T-cell (primary cell): ENCODE measurements around the gene MRTFB. TPM values are rescaled to one million over a fixed set of nuclear protein-coding genes. Genes with fewer than 3 reads are reported as not detected.

Source experiments
- ATAC-seq, 4 experiments: fragments of 200-7000 bp in 3 of 4; fragments of 150-1000 bp in 1 of 4; cut with Tn5 transposase; replicated peaks in 1 of 4; 1 replicate in 3 of 4; 2 replicates in 1 of 4; pipeline ENCODE4 v1.10.0; 2021; ENCODE audit warnings: moderate library complexity in 3 of 4, mild to moderate bottlenecking in 2 of 4, moderate number of reproducible peaks in 1 of 4
- CTCF ChIA-PET, 2 donors: fragments of 300-600 bp; sonication (Branson Sonifier 250); formaldehyde crosslinking; loops; one replicate each; lab custom pipeline; 2022; ENCODE audit warnings: antibody characterized with exemption in 2 of 2; lab: Charles Lee
- POLR2A ChIA-PET, 2 donors: fragments of 300-600 bp; sonication (Branson Sonifier 250); formaldehyde crosslinking; loops; one replicate each; lab custom pipeline; 2022; ENCODE audit warnings: antibody characterized with exemption in 2 of 2; lab: Charles Lee
- DNase-seq, 35 experiments: peaks; one replicate each; pipeline versions ENCODE4 v3.0.0 to v3.0.0-alpha.2; 2013 to 2023
- H3K27ac ChIP-seq: one replicate; pipeline ENCODE4 v1.5.1; 2013; ENCODE audit warnings: low read length
- H3K27me3 ChIP-seq, 2 experiments: replicated peaks in 1 of 2; 1 replicate in 1 of 2; 2 replicates in 1 of 2; pipeline versions ENCODE4 v1.6.1 to v1.7.0; 2013; ENCODE audit warnings: low read length in 1 of 2, mixed read lengths in 1 of 2; ENCODE audit not compliant: control insufficient read depth in 2 of 2, insufficient read depth in 2 of 2; ENCODE audit errors: extremely low read depth in 1 of 2
- H3K36me3 ChIP-seq, 2 donors: 1 replicate in 1 of 2; 2 replicates in 1 of 2; pipeline versions ENCODE4 v1.6.1 to v1.7.0; 2013; ENCODE audit warnings: low read length in 1 of 2; ENCODE audit not compliant: control insufficient read depth in 2 of 2, insufficient read depth in 1 of 2; ENCODE audit errors: extremely low read depth in 1 of 2
- H3K4me1 ChIP-seq, 2 experiments: 1 replicate in 1 of 2; 2 replicates in 1 of 2; pipeline versions ENCODE4 v1.6.1 to v1.7.0; 2013; ENCODE audit warnings: low read length in 2 of 2, mixed read lengths in 1 of 2; ENCODE audit not compliant: insufficient read depth in 2 of 2, control insufficient read depth in 1 of 2; ENCODE audit errors: extremely low read depth in 1 of 2
- H3K4me3 ChIP-seq, 2 donors: 1 replicate in 1 of 2; 2 replicates in 1 of 2; pipeline versions ENCODE4 v1.5.1 to v1.7.0; 2013; ENCODE audit warnings: mild to moderate bottlenecking in 2 of 2, low read length in 1 of 2, moderate library complexity in 1 of 2; ENCODE audit not compliant: control insufficient read depth in 1 of 2; ENCODE audit errors: extremely low read depth in 1 of 2
- H3K9me3 ChIP-seq: 2 replicates; pipeline ENCODE4 v1.7.0; 2013
- H3K27ac Mint-ChIP-seq, 2 donors: one replicate each; pipeline ENCODE4 v1.8.0; 2020 to 2021; ENCODE audit warnings: mild to moderate bottlenecking in 2 of 2, mixed read lengths in 2 of 2
- H3K27me3 Mint-ChIP-seq, 2 donors: one replicate each; pipeline ENCODE4 v1.8.0; 2021 to 2022; ENCODE audit warnings: mixed read lengths in 2 of 2
- H3K36me3 Mint-ChIP-seq: one replicate; pipeline ENCODE4 v1.8.0; 2021; ENCODE audit warnings: mixed read lengths
- H3K4me1 Mint-ChIP-seq, 3 donors: one replicate each; pipeline ENCODE4 v1.8.0; 2020 to 2022; ENCODE audit warnings: mixed read lengths in 3 of 3, mild to moderate bottlenecking in 1 of 3
- H3K4me3 Mint-ChIP-seq, 3 donors: one replicate each; pipeline ENCODE4 v1.8.0; 2020 to 2022; ENCODE audit warnings: mild to moderate bottlenecking in 3 of 3, mixed read lengths in 3 of 3, moderate library complexity in 3 of 3
- H3K9me3 Mint-ChIP-seq, 3 donors: one replicate each; pipeline ENCODE4 v1.8.0; 2020 to 2022; ENCODE audit warnings: mixed read lengths in 3 of 3
- WGBS: methylation state at CpG from one replicate; pipeline ENCODE4 v1.1.5; 2013; ENCODE audit warnings: missing lambda C conversion rate; ENCODE audit not compliant: insufficient coverage; 5-methylcytosine and 5-hydroxymethylcytosine counted together
- total RNA-seq, 35 experiments: library from RNA in 6 of 35; stranded (reverse) in 6 of 35; fragments of 120-200 nt in 1 of 35; gene quantifications; one replicate each; pipeline versions ENCODE4 v1.2.1 to v1.2.4 and lab custom pipeline; 2013 to 2026

Gene MRTFB
- total RNA-seq, 5 donors from 2014 or later (not counting 1 experiment from before 2014, with no cell fraction given): 18.2 to 37.0 (median 21.0) TPM

DNA sequence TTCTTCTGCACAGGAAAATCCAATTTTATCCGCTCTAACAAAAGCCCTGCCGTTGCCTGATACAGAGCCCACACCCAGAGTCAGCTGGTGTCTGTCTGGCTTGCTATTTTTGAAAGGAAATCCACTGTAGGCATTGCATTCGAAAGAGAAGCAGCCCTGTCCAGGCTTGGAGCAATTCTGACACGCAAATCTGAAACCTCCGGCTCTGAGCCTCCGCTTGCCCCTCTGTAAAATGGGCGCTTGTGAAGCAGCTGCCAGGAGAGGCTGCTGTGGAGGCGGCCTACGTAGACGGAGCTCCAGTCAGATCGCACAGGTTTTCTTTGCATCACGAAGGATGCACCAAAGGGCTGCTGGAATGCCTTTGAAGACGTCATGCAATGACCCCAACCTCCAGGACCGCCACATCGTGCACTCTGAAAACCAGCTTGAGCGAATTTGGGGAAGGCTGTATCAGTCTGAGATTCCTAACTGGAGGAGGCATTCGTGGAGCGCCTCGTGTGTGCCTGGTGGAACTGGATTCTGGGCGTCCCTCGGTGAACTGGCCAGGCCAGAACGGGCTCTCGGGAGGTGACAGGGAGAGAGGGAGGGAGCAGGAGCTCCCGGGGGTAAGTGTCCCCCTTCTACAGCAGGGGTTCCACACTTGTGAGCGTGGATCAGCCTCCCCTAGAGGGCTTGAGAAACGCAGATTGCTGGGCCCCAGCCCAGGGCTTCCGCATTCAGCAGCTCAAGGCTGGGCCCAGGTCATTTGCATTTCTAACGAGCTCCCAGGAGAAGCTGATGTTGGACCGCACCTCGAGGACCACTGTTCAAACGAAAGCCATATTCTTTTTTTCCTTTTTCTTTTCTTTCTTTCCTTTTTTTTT, 215.5 kb downstream of the MRTFB start:
- Mint-ChIP-seq H3K4me1 (peaks cover 16 to 24% (median 23%) of the 10 kb centered on the region in 3 donors), H3K36me3 (peaks cover 3% of the 10 kb centered on the region), H3K9me3 (peaks cover 5 to 14% (median 14%) of the 10 kb centered on the region in 3 donors), H3K27ac (peak overlapping the region; percentile 85 to 87), H3K4me3 (peak overlapping the region; percentile 78 to 93 (median 89)), H3K27me3 (no peaks in the 10 kb centered on the region)
- POLR2A ChIA-PET: no interaction called here
- 38% methylated on average over 21 of the region's 31 CpGs for WGBS
- H3K27ac ChIP-seq: peak overlapping the region; percentile 20
- CTCF ChIA-PET: interaction anchor here (0.6 to 1.5 kb wide), 3 partner anchors 15 to 239 kb away, joined by 3 to 5 read pairs (median 4); no protein-coding TSS in a partner anchor
- H3K9me3 ChIP-seq: no peaks in the 10 kb centered on the region
- DNase-seq (peak in 25 of 35 experiments; percentile 9 to 68 (median 35)), ATAC-seq (no peak)
- peaks cover 0 to 21% of the 10 kb centered on the region in 2 experiments for H3K4me1 ChIP-seq
- no peaks in the 10 kb centered on the region for H3K36me3 ChIP-seq
- H3K4me3 ChIP-seq: peak overlapping the region; percentile 91 to 96
- no peaks in the 10 kb centered on the region for H3K27me3 ChIP-seq

GRCh38 chr16:14289692-14290340, 218.7 kb downstream of the MRTFB start:
- H3K36me3 Mint-ChIP-seq: peaks cover 3% of the 10 kb centered on the region
- ATAC-seq: no peak
- H3K27ac Mint-ChIP-seq: no peak overlapping the region
- H3K4me3 ChIP-seq: no peak overlapping the region
- H3K4me1 ChIP-seq: peaks cover 0 to 16% of the 10 kb centered on the region in 2 experiments
- H3K4me1 Mint-ChIP-seq: peaks cover 13 to 18% (median 16%) of the 10 kb centered on the region in 3 donors
- no peak overlapping the region for H3K4me3 Mint-ChIP-seq
- no peaks in the 10 kb centered on the region for H3K27me3 Mint-ChIP-seq
- peak in 8 of 35 experiments; percentile 10 to 58 (median 28) for DNase-seq
- ChIA-PET CTCF (no interaction called here), POLR2A (no interaction called here)
- no peaks in the 10 kb centered on the region for H3K27me3 ChIP-seq
- H3K36me3 ChIP-seq: no peaks in the 10 kb centered on the region
- peaks cover 5 to 14% (median 14%) of the 10 kb centered on the region in 3 donors for H3K9me3 Mint-ChIP-seq
- 49% methylated on average over 7 of the region's 9 CpGs for WGBS
- no peaks in the 10 kb centered on the region for H3K9me3 ChIP-seq
- H3K27ac ChIP-seq: no peak overlapping the region

DNA sequence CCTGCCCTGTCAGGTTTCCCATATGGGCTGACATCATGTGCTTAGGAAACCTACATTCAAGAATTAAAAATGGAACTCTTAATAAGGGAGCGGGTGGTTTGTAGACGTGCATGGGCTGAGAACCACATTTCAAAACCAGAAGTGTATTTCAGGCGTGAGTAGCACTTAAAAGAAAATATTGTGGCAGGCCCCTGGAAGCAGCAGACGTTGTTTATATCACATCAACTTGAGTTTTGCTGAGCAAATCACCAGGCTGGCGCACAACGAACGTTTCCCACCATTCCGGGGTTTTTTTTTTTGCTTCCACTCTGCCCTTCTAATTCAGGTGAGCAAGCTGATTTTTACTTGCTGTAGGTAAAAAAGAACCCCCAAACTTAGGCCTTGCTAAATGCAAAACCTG, 220.2 kb downstream of the MRTFB start:
- no peaks in the 10 kb centered on the region for H3K27me3 Mint-ChIP-seq
- peak in 1 of 35 experiments; percentile 8 for DNase-seq
- 92% methylated on average over 2 of the region's 8 CpGs for WGBS
- H3K4me3 Mint-ChIP-seq: no peak overlapping the region
- Histone ChIP-seq H3K27me3 (no peaks in the 10 kb centered on the region), H3K27ac (no peak overlapping the region), H3K9me3 (no peaks in the 10 kb centered on the region), H3K36me3 (no peaks in the 10 kb centered on the region), H3K4me3 (no peak overlapping the region), H3K4me1 (peaks cover 0 to 7% of the 10 kb centered on the region in 2 experiments)
- H3K27ac Mint-ChIP-seq: no peak overlapping the region
- ChIA-PET POLR2A (no interaction called here), CTCF (no interaction called here)
- peaks cover 6 to 8% (median 7%) of the 10 kb centered on the region in 3 donors for H3K4me1 Mint-ChIP-seq
- H3K9me3 Mint-ChIP-seq: peaks cover 5 to 14% (median 14%) of the 10 kb centered on the region in 3 donors
- peaks cover 3% of the 10 kb centered on the region for H3K36me3 Mint-ChIP-seq
- no peak for ATAC-seq

- ChIA-PET CTCF (interaction anchor here (0.5 to 0.6 kb wide), 2 partner anchors 11 to 25 kb away, joined by 3 read pairs; no protein-coding TSS in a partner anchor), POLR2A (interaction anchor here in 1 of 2 donors (0.6 kb wide), 1 partner anchor 266 kb away, joined by 5 read pairs; no protein-coding TSS in a partner anchor)
- peak in 1 of 35 experiments; percentile 8 for DNase-seq
- peaks cover 3% of the 10 kb centered on the region for H3K36me3 Mint-ChIP-seq
- H3K4me1 Mint-ChIP-seq: peaks cover 0 to 4% (median 2%) of the 10 kb centered on the region in 3 donors
- ATAC-seq: no peak
- 90% methylated on average over 2 of the region's 10 CpGs for WGBS
- Histone ChIP-seq H3K9me3 (no peaks in the 10 kb centered on the region), H3K27me3 (no peaks in the 10 kb centered on the region), H3K4me1 (no peaks in the 10 kb centered on the region), H3K36me3 (no peaks in the 10 kb centered on the region), H3K4me3 (no peak overlapping the region), H3K27ac (no peak overlapping the region)
- peak overlapping the region in 1 of 2 donors; percentile 73 for H3K27ac Mint-ChIP-seq
- H3K4me3 Mint-ChIP-seq: no peak overlapping the region
- H3K9me3 Mint-ChIP-seq: peaks cover 5 to 14% (median 14%) of the 10 kb centered on the region in 3 donors
- no peaks in the 10 kb centered on the region for H3K27me3 Mint-ChIP-seq
Measured at GRCh38 chr16:14292051-14292825, 221.1 kb downstream of the MRTFB start.

DNA sequence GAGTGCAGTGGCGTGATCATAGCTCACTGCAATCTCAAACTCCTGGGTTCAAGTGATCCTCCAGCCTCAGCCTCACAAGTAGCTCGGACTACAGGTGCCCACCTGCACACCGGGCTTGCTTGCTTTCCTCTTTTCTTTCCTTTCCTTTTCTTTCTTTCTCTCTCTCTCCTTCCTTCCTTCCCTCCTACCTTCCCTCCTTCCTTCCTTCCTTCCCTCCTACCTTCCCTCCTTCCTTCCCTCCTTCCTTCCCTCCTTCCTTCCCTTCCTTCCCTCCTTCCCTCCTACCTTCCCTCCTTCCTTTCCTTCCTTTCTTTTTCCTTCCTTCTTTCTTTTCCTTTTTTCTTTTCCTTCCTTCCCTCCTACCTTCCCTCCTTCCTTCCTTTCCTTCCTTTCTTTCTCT, 225.5 kb downstream of the MRTFB start:
- Mint-ChIP-seq H3K36me3 (no peaks in the 10 kb centered on the region), H3K27ac (no peak overlapping the region), H3K9me3 (no peaks in the 10 kb centered on the region), H3K27me3 (peaks cover 0 to 9% of the 10 kb centered on the region in 2 donors), H3K4me3 (no peak overlapping the region), H3K4me1 (peaks cover 10 to 13% (median 11%) of the 10 kb centered on the region in 3 donors)
- peaks cover 2 to 10% of the 10 kb centered on the region in 2 experiments for H3K4me1 ChIP-seq
- WGBS: 84% methylated on average over 3 of the region's 3 CpGs
- CTCF ChIA-PET: no interaction called here
- peaks cover 0 to 15% of the 10 kb centered on the region in 2 experiments for H3K27me3 ChIP-seq
- no peak overlapping the region for H3K4me3 ChIP-seq
- H3K27ac ChIP-seq: no peak overlapping the region
- POLR2A ChIA-PET: no interaction called here
- no peak for DNase-seq
- no peaks in the 10 kb centered on the region for H3K9me3 ChIP-seq
- no peaks in the 10 kb centered on the region for H3K36me3 ChIP-seq
- ATAC-seq: no peak
